ENCODE measurements around the gene REV1.
"Not testable (repeated sequence)": the region's sequence is repeated elsewhere in the genome, so short reads cannot be mapped to it uniquely, and the experiment has no call there.

The REV1 gene

DNA sequence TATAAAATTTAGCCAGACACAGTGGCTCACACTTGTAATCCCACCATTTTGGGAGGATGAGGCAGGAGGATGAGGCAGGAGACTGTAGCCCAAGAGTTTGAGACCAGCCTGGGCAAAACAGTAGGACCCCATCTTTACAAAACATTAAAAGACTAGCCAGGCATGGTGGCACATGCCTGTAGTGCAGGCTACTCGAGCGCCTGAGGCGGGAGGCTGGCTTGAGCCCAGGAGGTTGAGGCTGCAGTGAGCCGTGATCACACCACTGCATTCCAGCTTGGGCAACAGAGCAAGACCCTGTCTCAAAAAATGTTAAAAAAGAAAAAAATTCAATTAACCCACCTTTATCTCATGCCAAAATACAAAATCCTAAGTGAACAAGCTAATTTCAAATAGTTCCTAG, 4.0 kb downstream of the REV1 start:
- no peak for DNase-seq (ENCODE audit: low read depth)

DNA sequence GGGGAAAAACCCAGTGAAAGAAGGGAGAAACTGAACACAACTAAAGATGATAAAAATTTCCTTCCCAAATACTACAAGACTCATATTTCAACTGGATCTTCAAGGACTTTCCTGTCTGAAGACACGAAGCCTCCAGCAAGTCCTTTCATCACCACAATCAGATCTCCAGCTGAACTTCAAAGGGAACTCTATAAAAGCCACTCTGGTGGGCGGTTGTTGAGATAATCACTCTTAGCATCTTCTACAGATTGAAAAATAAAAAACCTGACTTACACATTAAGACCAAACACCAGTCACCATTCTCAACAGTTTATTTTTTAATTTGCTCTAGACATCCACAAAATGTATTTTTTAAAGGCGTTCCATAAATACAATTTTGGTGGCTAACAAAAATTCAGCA, 4.4 kb downstream of the REV1 start:
- no peak for DNase-seq (ENCODE audit: low read depth)

DNA sequence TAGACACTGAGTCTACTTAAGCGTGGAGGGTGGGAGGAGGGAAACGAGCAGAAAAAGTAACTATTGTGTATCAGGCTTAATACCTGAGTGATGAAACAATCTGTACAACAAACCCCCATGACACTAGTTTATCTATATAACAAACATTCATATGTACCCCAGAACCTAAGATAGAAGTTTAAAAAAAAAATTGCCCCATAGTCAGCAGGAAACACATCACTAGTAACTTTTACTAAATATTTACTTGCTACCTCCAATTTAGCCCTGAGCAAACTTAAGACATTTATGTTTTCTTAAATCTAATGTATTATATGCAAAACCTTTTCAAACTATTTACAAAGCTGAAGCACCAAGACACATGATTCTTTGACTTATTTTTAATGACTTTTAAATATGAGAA, 5.6 kb downstream of the REV1 start:
- no peak for DNase-seq (ENCODE audit: low read depth)

DNA sequence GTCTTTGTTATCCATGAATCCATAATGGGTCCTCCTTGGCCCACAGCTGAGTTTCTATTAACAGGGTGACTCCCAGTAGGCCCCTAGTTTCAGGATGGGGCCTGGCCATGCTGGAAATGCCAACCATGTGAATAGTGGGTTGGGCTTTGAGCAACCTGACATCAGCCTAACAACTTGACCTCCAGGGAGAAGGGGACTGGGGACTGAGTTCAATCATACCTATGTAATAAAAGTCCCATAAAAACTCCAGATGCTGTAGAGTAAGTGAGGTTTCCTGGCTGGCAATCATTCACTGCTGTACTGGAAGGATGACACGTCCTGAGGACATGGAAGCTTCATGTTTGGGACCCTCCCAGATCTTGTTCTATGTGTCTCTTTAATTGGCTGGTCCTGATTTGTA, 7.9 kb downstream of the REV1 start:
- DNase-seq (ENCODE audit: low read depth), result no peak

DNA sequence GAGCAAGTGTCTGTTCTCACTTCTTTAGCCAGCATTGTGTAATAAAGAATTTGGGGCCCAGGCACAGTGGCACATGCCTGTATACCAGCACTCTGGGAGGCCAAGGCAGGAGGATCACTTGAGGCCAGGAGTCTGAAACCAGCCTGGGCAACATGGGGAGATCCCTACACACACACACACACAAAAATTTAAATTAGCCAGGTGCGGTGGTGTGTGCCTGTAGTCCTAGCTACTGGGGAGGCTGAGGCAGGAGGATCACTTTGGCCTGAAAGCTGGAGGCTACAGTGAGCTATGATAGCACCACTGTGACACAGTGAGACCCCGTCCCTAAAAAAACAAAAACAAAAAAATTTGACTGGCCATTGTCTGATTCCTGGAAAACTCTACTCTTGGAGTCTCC, 8.3 kb downstream of the REV1 start:
- DNase-seq (ENCODE audit: low read depth), result no peak

DNA sequence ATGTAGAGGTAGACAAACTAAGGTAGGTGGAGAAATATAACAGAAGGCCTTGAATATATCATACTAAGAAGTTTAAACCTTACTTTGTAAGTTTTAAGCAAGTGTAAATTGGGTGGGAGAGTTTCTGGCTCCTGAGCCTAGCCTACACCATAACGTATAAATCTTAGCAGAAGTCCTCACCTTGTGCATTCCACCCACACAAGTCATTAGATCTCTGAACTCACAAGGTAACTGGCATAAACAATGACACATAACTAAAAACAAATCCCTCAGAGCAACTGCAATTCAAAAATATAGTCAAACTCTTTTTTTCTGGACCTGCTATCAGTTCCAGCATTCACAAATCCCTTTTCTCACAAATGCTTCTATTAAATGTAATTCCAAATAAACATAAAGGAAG, 9.4 kb downstream of the REV1 start:
- DNase-seq (ENCODE audit: low read depth), result no peak

DNA sequence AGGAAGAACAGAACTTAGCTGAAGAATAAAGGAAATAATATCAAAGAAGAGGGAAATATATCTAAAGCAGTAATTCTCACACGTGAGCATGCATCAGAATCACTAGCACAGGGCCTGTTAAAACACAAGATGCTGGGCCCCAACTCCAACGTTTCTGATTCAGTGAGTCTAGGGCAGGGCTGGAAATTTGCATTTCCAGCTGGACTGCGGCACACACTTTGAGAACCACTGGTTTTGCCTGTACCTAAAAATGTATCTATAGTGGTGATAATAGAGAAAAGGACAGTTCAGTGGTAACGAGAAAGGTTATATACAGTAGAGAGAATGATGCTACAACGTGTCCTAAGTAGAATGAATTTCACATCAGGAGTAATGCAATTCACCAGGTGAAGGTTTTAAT, 11.2 kb downstream of the REV1 start:
- DNase-seq (ENCODE audit: low read depth), result no peak

DNA sequence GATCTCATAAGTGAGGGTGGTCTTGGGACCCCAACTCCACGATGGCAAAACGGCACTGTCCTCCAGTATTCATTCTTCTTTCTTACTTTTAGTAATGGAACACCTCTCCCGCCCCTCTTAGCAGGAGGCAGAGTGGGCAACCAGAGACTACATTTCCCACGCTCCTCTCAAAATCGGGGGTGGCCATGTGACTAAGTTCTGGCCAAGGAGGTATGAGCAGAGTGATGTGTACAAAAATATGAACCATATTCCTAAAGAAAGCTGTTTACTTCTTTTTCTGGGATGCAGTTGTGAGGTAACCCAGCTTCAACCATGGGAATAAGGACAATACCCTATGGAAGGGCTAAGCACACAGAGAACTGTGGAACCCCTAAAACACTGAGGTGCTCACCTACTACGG, 12.8 kb downstream of the REV1 start:
- no peak for DNase-seq (ENCODE audit: low read depth)

DNA sequence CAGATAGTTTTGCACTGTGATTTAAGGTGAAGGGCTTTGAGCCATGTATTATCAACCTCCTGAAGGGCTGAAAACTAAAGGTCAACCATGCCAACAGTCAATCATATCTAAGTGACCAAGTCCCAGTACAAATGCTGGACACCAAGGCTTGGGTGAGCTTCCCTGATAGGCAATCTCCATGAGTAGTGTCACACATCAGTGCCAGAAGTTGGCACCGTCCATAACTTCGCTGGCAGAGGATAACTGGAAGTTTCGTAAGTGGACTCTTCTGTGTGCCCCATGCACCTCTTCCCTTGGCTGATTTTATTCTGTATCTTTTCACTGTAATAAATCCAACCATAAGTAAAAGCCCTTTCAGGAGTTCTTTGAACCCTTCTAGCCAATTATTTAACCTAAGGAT, 13.2 kb downstream of the REV1 start:
- no peak for DNase-seq (ENCODE audit: low read depth)

DNA sequence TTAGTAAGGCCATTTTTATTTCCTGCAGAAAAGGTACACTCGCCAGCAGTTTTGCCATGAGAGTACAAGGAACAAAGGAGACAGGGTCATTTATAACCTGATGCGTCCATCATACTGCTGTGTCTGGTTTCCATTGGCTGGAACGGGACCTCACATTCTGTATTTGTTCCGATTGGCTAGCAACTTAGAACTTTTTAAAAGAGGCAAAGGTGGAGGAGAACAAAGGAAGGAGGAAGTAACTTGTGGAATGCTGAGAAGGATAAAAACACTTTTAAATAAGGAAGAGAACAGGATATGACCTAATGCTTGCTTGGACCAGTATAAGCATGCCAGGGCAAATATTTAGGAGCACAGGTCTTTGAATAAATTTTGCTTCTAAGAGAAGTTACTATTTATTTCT, 14.7 kb downstream of the REV1 start:
- DNase-seq (ENCODE audit: low read depth), result not testable (repeated sequence)

DNA sequence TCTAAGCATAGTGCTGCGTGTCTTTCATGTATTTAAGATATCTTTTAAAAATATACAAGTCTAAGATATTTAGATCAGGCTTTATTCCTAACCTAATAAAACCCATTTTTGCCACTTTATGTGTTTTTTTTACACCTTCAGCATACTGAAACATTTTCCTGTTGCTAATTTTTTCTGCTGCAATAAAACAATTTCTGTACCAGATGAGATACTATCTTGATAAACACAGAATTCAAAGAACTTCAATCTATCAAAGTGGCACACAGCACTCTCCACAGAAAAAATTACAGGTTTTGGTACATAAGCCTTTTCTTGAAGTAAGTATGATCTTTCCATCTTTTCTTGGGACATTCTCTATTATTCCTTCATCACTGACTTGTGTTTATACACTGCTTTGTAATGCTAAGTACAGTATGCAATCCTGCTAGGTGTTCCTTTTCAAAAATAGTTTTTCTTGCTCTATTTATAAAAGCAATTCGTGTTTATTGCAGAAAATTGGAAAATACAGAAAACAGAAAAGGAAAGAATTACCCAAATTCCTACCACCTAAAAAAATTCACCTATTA, 16.2 kb downstream of the REV1 start:
- DNase-seq (ENCODE audit: low read depth), result no peak

DNA sequence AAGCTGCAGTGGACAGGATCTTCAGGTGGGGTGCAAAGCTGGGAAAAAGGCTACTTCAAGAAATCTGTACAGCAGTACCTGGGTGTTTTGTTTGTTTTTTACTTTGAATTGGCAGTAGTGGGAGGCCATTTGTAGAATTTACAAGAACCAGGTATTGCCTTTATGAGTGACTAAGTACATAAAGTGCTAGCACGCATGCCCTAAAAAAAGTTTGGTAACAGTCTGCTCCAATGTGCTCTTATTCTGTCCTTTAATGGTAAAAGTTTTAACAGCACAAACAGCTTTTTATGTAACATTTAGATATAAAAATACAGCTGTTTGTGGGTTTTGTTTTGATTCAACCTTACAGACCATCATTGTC, 17.2 kb downstream of the REV1 start:
- DNase-seq (ENCODE audit: low read depth), result no peak

DNA sequence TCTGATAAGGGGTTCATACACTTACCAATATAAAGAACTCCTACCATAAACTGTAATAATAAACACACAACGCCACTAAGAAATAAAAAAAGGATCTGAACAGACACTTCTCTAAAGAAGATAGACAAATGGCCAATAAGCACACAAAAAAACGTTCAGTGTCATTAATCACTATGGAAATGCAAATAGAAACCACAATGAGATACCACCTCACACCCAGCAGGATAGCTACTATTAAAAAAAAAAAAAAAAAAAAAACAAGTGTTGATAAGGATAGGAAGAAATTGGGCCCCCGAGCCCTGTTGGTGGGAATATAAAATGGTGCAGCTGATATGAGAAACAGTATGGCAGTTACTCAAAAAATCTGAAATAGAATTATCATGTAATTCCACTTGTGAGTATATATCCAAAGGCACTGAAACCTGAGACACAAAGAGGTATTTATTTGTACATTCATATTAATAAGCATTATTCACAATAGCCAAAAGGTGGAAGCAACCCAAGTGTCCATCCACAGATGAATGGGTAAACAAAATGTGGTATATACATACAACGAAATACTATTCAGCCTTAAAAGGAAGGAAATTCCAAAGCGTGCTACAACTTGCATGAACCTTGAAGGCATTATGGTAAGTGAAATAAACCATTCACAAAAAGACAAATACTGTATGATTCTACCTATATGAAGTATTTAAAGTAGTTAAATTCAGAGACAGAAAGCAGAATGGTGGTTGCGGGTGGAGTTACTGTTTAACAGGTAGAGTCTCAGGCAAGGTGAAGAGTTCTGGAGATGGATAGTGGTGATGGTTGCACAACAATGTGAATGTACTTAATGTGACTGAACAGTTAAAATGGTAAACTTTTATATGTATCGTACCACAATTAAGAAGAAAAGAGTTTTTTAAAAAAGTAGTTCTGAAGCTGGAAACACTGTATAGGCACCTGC, 17.9 kb downstream of the REV1 start:
- DNase-seq (ENCODE audit: low read depth), result no peak

DNA sequence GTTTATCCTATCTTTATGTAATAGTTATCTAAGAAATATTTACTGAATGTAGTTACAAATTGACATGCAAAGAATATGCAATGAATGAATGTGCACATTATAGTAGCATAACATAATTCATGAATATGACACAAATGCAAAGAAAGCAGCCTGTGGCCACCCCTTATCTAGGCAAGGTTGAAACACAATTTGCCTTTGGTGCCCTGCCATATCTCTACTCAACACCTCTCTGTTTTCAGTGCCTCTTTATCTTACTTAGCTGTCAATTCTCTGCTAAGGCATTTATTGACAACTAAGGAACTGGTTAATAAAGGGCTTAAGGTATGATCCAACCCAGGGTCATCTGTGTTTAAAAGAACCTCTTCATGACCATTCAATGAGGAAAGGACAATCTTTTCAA, 18.9 kb downstream of the REV1 start:
- no peak for DNase-seq (ENCODE audit: low read depth)

DNA sequence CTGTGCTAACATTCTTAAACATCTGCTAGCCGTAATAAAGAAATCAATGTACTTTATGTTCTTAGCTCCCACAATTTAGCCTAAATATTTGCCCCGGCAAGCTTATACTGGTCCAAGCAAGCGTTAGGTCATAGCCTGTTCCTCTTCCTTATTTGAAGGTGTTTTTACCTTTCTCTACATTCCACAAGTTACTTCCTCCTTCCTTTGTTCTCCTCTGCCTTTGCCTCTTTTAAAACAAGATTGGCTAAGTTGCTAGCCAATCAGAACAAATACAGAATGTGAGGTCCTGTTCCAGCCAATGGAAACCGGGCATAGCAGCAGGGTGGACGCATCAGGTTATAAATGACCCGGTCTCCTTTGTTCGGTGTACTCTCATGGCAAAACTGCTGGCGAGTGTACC, 19.4 kb downstream of the REV1 start:
- DNase-seq (ENCODE audit: low read depth), result not testable (repeated sequence)

DNA sequence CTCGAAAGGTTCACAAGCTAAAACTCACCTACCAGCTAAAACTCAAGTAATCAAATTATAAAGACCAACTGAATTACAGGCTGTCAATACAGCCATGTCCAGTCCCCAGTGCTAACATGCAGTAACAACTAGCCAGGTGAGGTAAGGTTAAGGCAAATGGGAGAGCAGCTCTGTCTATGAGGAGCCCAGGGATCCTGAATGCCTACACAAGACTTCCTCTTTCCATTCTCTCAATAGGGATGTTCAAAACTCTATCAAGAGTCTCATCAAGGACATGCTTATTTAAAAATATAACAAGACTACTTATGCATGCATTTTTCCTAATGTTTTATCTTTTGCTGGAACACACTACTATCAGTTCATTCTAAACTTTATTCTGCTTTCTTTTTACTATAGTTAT, 20.4 kb downstream of the REV1 start:
- no peak for DNase-seq (ENCODE audit: low read depth)

DNA sequence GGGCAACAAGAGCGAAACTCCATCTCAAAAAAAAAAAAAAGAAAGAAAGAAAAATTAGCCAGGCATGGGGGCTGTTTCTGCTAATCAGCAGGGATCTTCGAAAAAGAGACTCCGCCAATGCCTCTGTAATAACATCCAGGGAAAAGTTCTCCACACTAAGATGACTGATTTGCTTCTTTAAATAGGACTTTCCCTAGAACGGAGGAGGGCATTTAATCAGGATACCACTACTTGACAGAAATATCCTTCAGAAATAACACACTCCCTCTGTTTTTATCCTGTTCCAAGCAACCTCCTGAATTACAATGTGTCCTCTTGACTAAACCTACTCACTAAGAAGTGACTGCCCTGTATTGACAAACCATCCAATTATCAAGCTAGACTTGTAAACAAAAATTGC, 21.7 kb downstream of the REV1 start:
- DNase-seq (ENCODE audit: low read depth), result no peak

DNA sequence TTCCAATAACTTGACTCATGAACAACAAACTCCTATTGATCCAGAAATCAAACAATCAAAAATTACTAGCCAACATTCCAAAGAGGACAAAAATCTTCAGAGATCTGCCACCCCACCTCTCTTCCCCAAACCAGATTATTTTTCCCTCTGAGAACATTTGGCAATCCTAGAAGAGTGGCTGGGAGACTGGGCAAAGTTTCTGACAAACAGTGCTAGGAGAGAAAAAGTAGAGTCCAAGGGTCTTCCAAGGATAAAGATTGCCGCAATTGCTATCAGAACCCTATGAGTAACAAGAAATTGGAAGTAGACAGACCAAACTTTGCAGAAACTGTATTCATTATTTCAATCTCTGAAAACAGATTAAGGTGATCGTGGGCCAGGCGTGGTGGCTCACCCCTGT, 22.4 kb downstream of the REV1 start:
- no peak for DNase-seq (ENCODE audit: low read depth)

DNA sequence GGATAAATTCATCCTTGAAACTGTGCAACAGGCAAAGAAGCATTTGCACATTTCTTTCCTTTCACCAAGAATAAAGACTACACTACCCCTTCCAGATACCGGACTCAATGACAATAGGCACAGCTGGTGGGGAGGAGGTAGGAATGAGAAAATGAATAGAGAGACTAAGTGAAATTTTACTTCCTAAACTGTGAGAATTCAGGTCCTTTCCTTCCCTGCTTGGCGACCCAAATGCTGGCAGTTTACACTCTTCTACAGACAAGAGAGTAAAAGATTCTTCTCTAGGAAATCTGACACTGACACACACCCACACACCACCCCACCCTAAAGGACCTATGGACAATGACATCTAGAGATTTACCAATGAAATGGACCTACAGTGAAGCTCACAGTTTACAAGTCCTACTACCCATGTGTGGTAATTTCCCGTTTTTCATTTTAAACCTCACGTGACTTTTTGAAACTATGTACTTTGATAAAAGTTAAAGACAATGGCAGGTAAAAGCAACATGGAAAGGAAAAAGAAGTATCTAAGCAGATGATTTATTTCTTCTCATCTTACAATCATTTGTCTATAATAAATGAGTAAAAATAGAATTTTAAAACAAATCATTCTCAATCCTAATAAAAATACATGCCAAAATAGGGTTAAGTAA, 27.9 kb downstream of the REV1 start:
- DNase-seq (ENCODE audit: low read depth), result no peak

DNA sequence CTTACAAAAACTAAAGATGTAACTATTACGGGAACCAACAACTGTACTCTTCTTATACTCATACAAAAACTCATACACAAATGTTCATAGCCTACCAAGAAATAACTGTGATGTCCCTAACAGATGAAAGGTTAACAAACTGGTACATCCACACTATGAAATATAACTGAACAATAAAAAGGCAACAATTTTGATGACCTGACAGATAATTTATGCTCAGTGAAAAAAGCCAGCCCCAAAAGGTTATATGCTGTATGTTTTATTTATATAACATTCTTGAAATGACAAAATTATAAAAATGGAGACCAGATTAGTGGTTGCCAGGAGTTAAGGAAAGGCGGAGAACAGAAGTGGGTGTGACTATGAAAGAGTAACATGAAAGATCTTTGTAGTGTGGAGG, 31.3 kb downstream of the REV1 start:
- no peak for DNase-seq (ENCODE audit: low read depth)

DNA sequence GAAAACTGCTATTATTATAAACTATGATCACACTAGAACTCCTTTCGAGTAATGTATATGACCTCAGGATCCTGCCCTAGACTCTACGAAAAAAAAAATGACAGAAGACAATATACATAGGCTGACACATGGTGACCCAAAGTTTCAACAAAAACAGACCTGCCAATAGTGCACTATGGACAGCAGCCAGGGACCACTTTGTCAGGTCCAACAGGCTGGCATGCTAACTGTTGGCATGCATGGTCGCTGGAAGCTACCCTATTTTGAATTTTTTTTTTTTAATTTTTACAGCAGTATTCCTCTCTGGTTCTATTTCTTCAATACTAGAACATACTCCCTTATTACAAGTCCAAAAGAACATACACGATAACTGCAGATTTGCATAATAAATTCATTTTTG, 38.1 kb downstream of the REV1 start:
- DNase-seq (ENCODE audit: low read depth), result no peak

DNA sequence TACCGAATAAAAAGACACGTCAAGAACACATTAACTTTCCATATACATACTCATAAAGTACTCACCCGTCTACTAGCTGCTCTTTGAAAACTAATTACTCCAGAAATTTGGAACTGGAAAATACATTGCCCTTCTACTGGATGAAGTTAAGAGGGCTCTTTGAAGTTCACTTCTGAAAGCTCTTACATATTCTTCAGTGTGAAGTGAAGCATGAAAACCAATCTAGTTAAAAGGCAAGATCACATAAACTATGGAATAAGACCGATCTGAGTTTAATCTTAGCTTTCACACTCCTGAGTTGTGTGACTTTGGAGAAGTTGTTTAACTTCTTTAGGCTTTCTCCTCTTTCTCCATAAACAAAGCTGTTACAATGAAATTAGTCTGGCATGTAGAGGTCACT, 38.5 kb downstream of the REV1 start:
- DNase-seq (ENCODE audit: low read depth), result no peak

DNA sequence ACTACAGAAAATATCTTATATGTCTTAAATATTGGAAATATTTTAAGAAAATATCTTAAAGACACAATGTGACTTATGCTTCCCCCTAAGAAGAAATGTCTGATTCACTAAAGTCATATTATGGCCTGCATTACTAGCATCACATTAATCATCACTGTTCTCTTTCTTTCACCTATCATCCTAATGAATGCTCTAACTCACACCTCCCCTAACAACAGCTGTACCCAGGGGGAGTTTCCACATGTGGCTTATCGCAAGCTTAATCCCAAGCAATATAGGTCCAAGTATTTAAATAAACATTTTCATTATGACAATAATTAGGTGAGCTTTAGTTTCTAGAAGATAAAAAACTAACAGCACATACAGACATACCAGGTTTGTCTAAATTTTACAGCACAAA, 39.6 kb downstream of the REV1 start:
- DNase-seq (ENCODE audit: low read depth), result no peak

DNA sequence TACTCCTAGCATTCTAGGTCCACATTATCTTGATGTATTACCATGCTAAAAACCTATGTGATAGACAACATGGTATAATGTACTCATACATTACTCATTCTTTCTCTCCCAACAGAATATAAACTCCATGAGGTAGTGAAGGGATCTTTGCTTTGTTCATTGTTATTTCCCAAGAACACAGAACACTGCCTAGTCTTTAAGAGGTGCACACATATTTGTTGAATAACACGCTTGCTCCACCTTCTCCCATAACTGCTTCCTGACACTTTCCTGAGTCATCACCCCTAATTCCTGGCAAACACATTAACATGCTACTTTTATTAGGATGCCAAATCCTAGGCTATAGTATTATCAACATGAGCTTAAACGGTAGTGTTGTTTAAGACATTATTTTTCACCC, 41.3 kb downstream of the REV1 start:
- peak; percentile 22 for DNase-seq (ENCODE audit: low read depth)

Measured in non-pigmented ciliary epithelial cell (primary cell).